GOT3 (cell line): Measurements from ENCODE around the gene FGF18.
"Not testable (repeated sequence)": the region's sequence is repeated elsewhere in the genome, so short reads cannot be mapped to it uniquely, and the experiment has no call there.

ENCODE experiments used
- DNase-seq: peaks from one replicate; lab custom pipeline; 2025; ENCODE audit warnings: mixed read lengths; lab: John Stamatoyannopoulos, UW

The FGF18 gene

DNA sequence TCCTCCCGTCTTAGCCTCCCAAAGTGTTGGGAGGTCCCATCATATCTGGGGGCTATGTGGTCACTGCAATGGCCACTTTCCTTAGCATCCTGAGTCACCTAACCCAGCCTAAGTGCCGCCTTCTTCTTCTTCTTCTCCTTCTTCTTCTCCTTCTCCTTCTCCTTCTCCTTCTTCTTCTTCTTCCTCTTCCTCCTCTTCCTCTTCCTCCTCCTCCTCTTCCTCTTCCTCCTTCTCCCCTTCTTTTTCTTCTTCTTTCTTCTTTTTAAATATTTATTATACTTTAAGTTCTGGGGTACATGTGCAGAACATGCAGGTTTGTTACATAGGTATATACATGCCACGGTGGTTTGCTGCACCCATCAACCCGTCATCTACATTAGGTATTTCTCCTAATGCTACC lies 78.0 kb downstream of the FGF18 start:
- DNase-seq = not testable (repeated sequence)

DNA sequence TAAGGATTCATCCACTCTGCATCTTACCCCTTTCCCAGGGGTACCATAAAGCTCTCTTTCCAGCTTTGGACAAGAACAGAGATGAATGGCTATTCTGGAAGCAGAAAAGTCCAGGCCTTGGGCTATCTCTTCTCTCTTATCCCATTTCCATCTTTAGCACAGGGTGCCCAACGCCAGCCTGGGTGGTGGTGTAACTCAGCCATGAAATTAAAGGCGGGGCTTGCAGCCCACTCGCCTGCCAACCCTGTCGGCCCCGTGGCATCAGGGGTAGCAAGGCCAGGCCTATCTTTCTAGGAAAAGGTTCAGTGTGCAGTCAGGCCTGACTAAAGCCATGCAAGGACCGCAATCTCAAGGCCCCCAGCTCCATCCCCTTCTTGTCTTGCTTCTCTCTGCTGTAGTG lies 78.7 kb downstream of the FGF18 start:
- no peak for DNase-seq

DNA sequence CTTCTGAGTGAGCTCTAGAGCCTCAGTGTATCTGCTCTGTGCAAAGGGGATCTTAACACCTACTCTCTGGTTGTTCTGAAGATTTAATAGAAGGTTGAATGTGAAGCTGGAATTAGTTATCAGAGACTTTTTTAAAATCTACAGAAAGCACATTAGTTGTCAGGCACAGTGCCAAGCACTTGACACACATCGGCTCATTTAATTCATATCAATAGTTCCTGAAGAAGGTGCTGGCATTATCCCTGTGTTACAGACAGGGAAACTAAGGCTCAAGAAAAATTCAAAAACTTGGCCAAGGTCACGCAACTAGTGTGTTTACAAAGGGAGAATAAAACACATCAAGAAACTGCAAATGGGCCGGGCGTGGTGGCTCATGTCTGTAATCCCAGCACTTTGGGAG lies 80.2 kb downstream of the FGF18 start:
- no peak for DNase-seq

DNA sequence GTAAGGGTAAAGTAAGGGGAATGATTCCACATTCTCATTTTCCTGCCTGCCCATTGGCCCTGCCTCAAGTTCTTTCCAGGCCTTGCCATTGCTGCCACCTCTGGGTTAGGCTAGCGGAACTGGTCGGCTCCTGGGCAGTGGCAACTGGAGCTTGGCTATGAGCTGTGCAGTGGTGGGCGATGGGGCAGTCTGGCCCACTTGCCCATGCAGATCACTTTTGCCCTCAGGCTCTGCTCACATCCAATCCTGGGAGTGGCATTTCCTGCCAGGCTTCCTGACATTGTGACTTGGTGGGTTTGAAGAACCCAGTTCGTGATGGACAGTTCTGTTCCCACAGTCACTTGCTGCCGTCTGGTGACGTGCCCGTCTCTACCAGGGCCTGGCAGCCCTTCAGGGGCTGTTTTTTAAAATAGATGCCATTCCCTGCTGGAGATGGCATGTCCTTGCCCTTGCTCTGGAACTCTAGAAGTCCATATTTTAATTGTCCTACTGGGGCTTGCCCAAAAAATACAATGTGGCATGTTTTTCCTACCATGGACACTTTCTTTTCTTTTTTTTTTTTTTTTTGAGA lies 86.1 kb downstream of the FGF18 start:
- DNase-seq = no peak

DNA sequence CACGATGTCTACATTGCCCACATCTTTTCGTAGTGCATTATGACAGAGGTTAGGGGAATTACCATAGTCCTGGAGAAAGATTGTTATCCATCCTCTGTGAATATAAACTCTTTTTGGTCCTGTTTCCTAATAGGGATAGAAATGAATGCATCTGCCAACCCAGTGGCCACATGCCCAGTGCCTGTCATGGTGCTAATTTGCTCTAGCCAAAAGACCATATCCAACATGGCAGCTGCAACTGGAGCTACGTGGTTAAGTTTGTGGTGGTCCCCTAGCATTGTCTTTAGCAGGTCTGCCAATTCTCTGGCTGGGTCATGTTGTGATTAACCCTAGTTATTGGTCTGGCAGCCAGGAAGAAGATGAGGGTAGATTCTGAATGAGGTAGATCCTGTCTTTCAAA lies 87.5 kb downstream of the FGF18 start:
- no peak for DNase-seq
